ENCODE data around the gene HDDC3.
A peak's percentile ranks its signal among the peaks of the same experiment; 100 is the strongest.

HDDC3 gene

DNA sequence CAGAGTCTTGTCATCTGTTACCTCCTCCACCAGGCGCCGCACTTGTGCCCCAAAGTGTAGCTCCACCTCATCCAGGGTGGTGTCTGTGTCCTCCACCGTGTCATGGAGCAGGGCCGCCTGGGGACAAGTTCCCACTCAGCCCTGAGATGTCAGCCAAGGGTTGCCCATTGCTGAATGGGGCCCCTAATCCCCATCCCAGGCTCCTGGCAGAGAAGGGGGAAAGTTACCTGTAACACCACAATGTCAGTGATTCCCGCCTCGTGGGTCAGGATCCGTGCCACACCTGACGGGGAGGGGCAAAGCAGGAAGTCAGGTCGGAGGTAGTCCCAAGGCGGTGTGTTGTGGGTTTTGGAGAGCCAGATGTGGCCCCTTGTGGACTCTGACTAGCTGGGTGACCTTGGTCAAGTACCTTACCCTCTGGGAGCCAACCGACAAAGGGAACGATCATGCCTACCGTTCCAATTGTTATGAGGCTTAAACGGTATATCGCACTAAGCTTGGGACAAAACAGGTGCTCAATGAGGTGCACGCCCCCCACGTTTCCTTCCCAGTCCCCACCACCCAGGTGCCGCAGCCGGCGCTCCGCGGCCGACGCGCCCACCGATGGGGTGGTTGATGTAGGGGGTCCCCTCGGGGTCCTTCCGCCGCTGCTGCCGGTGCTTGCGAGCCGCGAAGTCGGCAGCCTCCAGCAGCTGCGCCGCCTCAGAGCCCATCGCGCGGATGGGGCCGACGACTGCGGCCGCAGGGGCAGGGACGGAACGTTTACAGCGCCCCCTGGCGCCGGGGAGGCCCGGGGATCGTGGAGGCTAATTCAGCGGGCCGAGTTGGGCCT, at the start of gene HDDC3:
TSS of gene HDDC3 (minus strand) at position 722 of the 832 bp plus-strand sequence. CDS start at position 713, 9 bp downstream.
- H3K4me3 ChIP-seq (replicated peaks in 1 of 2; ENCODE audit: low read depth in 2 of 2, low read length in 2 of 2) = peak within 1 kb of the TSS; percentile 70 to 83
- TF ChIP-seq, protein P1, sequence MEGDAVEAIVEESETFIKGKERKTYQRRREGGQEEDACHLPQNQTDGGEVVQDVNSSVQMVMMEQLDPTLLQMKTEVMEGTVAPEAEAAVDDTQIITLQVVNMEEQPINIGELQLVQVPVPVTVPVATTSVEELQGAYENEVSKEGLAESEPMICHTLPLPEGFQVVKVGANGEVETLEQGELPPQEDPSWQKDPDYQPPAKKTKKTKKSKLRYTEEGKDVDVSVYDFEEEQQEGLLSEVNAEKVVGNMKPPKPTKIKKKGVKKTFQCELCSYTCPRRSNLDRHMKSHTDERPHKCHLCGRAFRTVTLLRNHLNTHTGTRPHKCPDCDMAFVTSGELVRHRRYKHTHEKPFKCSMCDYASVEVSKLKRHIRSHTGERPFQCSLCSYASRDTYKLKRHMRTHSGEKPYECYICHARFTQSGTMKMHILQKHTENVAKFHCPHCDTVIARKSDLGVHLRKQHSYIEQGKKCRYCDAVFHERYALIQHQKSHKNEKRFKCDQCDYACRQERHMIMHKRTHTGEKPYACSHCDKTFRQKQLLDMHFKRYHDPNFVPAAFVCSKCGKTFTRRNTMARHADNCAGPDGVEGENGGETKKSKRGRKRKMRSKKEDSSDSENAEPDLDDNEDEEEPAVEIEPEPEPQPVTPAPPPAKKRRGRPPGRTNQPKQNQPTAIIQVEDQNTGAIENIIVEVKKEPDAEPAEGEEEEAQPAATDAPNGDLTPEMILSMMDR (IDR thresholded peaks at IDR 0.05; ENCODE audit: low read depth, low read length) = peak; percentile 87
- DNase-seq (ENCODE audit: low read depth in 2 of 2) = peak; percentile 84 to 87

GRCh38 chr15:90982135-90982534, 49.8 kb upstream of the HDDC3 start:
- DNase-seq (ENCODE audit: low read depth in 2 of 2) = peak; percentile 50 to 73
- TF ChIP-seq, protein P1 (IDR thresholded peaks at IDR 0.05; ENCODE audit: low read depth, low read length) = no peak
- H3K4me3 ChIP-seq (replicated peaks in 1 of 2; ENCODE audit: low read depth in 2 of 2, low read length in 2 of 2) = no peak overlapping the region

GRCh38 chr15:90981681-90982080, 49.3 kb upstream of the HDDC3 start:
- no peak for DNase-seq (ENCODE audit: low read depth in 2 of 2)
- H3K4me3 ChIP-seq (replicated peaks in 1 of 2; ENCODE audit: low read depth in 2 of 2, low read length in 2 of 2) = no peak overlapping the region
- TF ChIP-seq, protein P1 (IDR thresholded peaks at IDR 0.05; ENCODE audit: low read depth, low read length) = no peak

DNA sequence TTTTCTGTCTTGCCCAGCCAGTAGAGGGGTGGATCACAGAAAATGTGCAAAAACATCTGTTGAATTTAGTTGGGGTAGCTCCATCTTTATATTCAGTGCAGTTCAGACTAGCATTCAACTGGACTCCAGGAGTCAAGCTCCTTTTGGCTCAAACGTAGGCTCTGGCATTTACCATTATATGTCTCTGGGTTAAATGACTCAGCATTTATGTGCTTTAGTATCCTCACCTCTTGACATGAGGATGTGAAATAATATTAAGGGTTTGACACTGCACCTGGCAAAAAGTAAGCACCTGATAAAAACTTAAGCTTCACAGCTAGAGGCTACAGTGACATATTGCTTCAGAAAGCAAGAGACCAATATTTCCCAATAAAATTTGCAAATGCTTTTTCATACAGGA, 47.2 kb upstream of the HDDC3 start:
- H3K4me3 ChIP-seq (replicated peaks in 1 of 2; ENCODE audit: low read depth in 2 of 2, low read length in 2 of 2) = no peak overlapping the region
- no peak for DNase-seq (ENCODE audit: low read depth in 2 of 2)
- TF ChIP-seq, protein P1 (IDR thresholded peaks at IDR 0.05; ENCODE audit: low read depth, low read length) = no peak

GRCh38 chr15:90974216-90974615, 41.9 kb upstream of the HDDC3 start:
- TF ChIP-seq, protein P1 (IDR thresholded peaks at IDR 0.05; ENCODE audit: low read depth, low read length) = no peak
- no peak overlapping the region for H3K4me3 ChIP-seq (replicated peaks in 1 of 2; ENCODE audit: low read depth in 2 of 2, low read length in 2 of 2)
- no peak for DNase-seq (ENCODE audit: low read depth in 2 of 2)

DNA sequence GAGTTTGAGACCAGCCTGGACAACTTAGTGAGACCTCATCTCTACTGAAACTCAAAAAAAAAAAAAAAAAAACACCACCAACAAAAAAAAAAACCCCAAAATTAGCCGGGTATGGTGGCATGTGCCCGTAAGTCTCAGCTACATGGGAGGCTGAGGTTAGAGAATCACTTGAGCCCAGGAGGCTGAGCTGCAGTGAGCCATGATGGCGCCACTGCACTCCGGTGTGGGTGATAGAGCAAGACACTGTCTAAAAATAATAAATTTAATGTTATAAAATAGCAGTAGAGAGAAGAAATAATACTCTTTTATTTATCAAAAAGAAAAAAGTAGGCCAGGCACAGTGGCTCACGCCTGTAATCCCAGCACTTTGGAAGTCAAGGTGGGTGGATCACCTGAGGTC, 39.8 kb upstream of the HDDC3 start:
- TF ChIP-seq, protein P1 (IDR thresholded peaks at IDR 0.05; ENCODE audit: low read depth, low read length) = no peak
- DNase-seq (ENCODE audit: low read depth in 2 of 2) = no peak

More for the DNA sequence above, 39.8 kb upstream of the HDDC3 start:
- no peak overlapping the region for H3K4me3 ChIP-seq (replicated peaks in 1 of 2; ENCODE audit: low read depth in 2 of 2, low read length in 2 of 2)
